HL-60 (cell line): Measurements from ENCODE around the gene SSTR5.

ENCODE experiments used
- DNase-seq, 2 experiments: peaks; one replicate each; pipeline ENCODE4 v3.0.0-alpha.2; 2010 to 2020; ENCODE audit warnings: low read depth in 1 of 2, low spot score in 1 of 2
- H3K27ac ChIP-seq: fragments of 250-450 bp; sonication (Bioruptor Pico); replicated peaks from 2 replicates; pipeline ENCODE4 v1.5.1; 2020; ENCODE audit warnings: mild to moderate bottlenecking, moderate library complexity
- H3K27me3 ChIP-seq: fragments of 250-450 bp; sonication (Bioruptor Pico); 2 replicates; pipeline ENCODE4 v1.5.1; 2021; ENCODE audit warnings: mild to moderate bottlenecking, moderate library complexity; ENCODE audit not compliant: insufficient read depth, poor library complexity, severe bottlenecking
- H3K4me3 ChIP-seq: replicated peaks from 2 replicates; pipeline ENCODE4 v1.5.1; 2011; ENCODE audit warnings: mild to moderate bottlenecking, control low read depth, low read length; ENCODE audit not compliant: insufficient read depth
- GABPA ChIP-seq: IDR thresholded peaks from 2 replicates; pipeline ENCODE4 v1.6.1; 2012; ENCODE audit warnings: low read depth
- POLR2AphosphoS5 ChIP-seq: IDR thresholded peaks from 2 replicates; pipeline ENCODE4 v1.6.1; 2012; ENCODE audit warnings: low read depth
- SPI1 ChIP-seq: IDR thresholded peaks from 2 replicates; pipeline ENCODE4 v1.6.1; 2012; ENCODE audit warnings: low read depth, mild to moderate bottlenecking, borderline replicate concordance
- TF ChIP-seq, protein P1 (sequence below): IDR thresholded peaks from 2 replicates; pipeline ENCODE4 v1.6.1; 2012; ENCODE audit warnings: low read depth; ENCODE audit not compliant: insufficient replicate concordance
- TF ChIP-seq, protein P2 (sequence below): IDR thresholded peaks from one replicate; pipeline ENCODE4 v1.5.1; 2011; ENCODE audit warnings: low read length, control low read depth, inconsistent platforms; ENCODE audit not compliant: insufficient read depth

Gene SSTR5

DNA sequence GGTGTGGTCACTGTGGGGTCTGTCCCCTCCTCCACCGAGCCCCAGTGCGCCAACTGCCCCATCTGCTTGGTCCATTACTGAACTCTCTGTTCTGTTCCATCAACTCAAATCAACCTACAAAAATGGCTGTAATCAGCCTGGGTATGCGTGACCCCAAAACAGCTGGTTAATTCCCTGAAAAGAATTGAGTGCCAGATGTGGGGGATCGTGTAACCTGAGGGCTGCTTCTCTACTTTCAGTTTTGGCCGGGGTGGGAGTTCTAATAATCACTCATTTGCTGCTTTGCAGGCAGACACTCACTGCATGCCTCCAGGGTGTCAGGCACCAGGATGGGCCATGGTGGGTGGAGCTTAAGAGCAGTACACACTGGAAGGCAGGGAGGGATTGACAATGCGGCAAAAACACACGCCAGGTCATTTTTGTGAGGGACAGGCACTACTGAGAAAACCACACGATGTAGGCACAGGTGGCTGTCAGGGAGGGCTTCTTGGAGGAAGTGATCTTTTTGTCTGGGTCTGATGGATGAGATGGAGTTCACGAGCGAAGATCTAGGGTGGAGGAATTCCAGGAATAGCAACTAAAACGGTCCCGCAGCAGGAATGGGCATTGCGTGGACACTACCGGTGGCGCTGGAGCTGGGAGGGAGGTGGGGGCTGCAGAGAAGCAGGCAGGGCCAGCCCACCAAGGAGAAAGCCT, 30.4 kb upstream of the SSTR5 start:
- no peak for DNase-seq
- TF ChIP-seq SPI1: no peak
- H3K27me3 ChIP-seq: peaks cover 5% of the 10 kb centered on the region
- no peak overlapping the region for H3K27ac ChIP-seq
- no peak overlapping the region for H3K4me3 ChIP-seq

DNA sequence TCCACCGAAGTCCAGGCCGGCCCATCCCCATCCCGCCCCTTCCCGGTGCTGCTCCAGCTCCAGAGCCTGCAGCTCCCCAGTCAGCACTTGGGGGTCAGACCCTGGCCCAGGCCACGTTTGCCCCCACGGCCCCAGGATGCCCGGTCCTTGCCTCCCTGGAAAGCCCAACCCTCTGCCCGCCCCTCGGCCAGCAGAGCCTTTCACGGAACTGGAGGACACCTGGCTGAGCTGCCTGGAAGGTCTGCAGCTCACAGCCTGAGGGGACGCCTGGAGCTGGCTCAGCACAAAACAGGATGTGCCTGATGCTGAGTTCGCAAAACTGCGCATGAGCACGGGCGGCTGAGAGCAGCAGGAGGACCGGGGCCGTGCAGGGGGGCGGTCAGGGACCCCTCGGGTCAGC, 29.7 kb upstream of the SSTR5 start:
- DNase-seq: no peak
- no peak overlapping the region for H3K27ac ChIP-seq
- TF ChIP-seq GABPA (no peak), POLR2AphosphoS5 (no peak), SPI1 (no peak)
- TF ChIP-seq, protein P1, sequence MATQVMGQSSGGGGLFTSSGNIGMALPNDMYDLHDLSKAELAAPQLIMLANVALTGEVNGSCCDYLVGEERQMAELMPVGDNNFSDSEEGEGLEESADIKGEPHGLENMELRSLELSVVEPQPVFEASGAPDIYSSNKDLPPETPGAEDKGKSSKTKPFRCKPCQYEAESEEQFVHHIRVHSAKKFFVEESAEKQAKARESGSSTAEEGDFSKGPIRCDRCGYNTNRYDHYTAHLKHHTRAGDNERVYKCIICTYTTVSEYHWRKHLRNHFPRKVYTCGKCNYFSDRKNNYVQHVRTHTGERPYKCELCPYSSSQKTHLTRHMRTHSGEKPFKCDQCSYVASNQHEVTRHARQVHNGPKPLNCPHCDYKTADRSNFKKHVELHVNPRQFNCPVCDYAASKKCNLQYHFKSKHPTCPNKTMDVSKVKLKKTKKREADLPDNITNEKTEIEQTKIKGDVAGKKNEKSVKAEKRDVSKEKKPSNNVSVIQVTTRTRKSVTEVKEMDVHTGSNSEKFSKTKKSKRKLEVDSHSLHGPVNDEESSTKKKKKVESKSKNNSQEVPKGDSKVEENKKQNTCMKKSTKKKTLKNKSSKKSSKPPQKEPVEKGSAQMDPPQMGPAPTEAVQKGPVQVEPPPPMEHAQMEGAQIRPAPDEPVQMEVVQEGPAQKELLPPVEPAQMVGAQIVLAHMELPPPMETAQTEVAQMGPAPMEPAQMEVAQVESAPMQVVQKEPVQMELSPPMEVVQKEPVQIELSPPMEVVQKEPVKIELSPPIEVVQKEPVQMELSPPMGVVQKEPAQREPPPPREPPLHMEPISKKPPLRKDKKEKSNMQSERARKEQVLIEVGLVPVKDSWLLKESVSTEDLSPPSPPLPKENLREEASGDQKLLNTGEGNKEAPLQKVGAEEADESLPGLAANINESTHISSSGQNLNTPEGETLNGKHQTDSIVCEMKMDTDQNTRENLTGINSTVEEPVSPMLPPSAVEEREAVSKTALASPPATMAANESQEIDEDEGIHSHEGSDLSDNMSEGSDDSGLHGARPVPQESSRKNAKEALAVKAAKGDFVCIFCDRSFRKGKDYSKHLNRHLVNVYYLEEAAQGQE: no peak
- TF ChIP-seq, protein P2, sequence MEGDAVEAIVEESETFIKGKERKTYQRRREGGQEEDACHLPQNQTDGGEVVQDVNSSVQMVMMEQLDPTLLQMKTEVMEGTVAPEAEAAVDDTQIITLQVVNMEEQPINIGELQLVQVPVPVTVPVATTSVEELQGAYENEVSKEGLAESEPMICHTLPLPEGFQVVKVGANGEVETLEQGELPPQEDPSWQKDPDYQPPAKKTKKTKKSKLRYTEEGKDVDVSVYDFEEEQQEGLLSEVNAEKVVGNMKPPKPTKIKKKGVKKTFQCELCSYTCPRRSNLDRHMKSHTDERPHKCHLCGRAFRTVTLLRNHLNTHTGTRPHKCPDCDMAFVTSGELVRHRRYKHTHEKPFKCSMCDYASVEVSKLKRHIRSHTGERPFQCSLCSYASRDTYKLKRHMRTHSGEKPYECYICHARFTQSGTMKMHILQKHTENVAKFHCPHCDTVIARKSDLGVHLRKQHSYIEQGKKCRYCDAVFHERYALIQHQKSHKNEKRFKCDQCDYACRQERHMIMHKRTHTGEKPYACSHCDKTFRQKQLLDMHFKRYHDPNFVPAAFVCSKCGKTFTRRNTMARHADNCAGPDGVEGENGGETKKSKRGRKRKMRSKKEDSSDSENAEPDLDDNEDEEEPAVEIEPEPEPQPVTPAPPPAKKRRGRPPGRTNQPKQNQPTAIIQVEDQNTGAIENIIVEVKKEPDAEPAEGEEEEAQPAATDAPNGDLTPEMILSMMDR: no peak
- H3K4me3 ChIP-seq: no peak overlapping the region
- peaks cover 5% of the 10 kb centered on the region for H3K27me3 ChIP-seq

DNA sequence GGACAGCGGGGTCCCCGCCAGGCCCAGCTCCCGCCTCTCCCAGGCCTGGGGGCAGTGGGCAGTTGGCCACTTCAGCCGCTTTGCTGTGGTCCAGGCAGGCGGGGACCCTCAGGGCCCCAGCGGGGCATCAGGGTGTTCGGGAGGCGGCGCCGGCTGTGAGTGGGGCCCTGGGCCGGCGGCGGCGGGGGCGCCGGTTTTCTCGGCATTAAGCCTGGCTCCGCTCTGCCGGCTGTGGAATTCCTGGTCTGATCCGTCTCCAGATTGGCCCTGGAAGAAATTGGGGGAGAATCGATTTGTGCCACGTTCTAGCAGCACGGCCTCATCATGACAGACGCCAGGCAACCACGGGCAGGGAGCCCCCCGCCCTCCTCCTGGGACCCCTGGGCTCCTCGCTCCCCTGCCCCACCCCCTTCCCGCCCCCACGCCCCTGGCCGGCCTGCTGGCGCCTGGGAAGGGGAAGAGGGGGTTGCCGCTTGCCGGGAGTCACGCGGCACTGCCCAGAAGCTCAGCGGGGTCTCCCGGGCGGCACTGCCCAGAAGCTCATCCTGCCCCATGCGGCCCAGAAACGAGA, 28.6 kb upstream of the SSTR5 start:
- Histone ChIP-seq H3K4me3 (no peak overlapping the region), H3K27ac (no peak overlapping the region), H3K27me3 (no peaks in the 10 kb centered on the region)
- DNase-seq: no peak
- TF ChIP-seq, protein P1: no peak
- no peak for TF ChIP-seq GABPA
- no peak for TF ChIP-seq SPI1
- TF ChIP-seq POLR2AphosphoS5: no peak
- TF ChIP-seq, protein P2: no peak

DNA sequence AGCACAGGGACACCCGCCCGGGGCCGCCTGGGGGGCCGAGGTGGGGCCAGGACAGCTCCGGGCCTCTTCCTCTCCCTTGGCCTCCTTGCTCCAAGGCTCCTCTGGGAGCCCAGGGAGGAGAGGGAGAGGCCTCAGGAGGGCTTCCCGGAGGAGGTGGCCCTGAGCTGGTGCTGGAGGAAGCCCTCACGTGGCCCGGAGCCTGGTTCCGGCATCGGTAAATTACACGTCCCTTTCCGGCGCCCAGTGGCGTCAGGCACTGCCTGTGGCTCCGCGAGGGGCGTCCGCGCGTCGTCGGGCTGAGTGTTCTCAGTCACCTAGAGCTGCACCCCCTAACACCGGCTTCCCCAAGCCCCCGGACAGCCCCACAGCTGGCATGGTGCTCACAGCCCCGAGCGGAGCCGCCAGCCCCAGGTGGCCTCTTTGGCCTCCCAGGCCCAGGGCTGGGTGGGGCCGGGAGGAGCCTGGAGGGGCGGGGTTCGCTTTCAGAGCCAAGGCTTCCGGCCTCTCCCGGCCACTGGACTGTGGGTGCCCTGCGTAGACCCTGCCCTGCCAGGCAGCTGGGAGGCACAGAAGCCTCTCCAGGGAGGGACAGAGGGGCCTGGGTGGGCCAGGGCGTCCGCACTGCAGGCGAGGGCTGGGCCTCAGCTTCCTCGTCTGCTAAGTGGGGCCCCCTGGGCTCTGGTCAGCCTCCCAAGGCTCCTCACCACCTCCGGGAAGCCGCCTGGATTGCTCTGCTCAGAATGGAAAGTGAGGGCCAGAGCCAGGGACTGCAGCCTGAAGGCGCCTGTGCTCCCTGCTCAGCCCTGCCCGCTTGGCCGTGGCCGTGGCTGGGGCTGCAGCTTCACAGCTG, 27.9 kb upstream of the SSTR5 start:
- TF ChIP-seq SPI1 (no peak), POLR2AphosphoS5 (no peak), GABPA (no peak)
- TF ChIP-seq, protein P1: no peak
- TF ChIP-seq, protein P2: no peak
- H3K27me3 ChIP-seq: no peaks in the 10 kb centered on the region
- DNase-seq: no peak
- H3K27ac ChIP-seq: no peak overlapping the region
- H3K4me3 ChIP-seq: no peak overlapping the region
